OCI-M2 (cell line): ENCODE data around the gene ARRDC5.
A peak's percentile ranks its signal among the peaks of the same experiment; 100 is the strongest.
"Not testable (repeated sequence)": the region's sequence is repeated elsewhere in the genome, so short reads cannot be mapped to it uniquely, and the experiment has no call there.

Experiments
- DNase-seq: peaks from one replicate; lab custom pipeline; 2025; ENCODE audit not compliant: unreplicated experiment; lab: John Stamatoyannopoulos, UW

The ARRDC5 gene

DNA sequence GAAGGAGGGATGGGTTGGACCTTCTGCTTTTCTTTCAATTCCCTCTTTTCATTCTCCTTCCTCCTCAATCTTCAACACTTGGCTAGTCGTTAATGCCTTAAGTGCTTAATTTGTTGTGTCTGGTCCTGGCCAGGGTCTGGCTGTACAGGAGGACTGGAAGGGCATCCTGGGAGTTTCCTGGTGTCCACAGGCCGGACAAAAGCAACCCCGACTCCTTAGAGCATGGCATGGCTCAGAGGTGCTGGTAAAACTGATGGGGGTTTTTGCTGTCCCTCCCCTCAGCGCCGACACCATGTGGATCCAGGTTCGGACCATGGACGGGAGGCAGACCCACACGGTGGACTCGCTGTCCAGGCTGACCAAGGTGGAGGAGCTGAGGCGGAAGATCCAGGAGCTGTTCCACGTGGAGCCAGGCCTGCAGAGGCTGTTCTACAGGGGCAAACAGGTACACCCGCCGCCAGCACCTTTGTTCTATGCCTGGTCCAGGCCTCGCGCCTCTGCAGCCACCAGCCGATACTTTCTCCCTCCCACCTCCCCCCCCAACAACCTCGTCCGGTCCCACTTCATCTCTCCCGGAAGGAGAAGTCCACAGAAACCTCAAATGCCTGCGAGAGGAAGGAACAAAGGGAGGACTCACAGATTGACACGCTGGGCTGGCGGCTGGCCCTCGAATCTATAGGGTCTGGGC, 8.0 kb upstream of the ARRDC5 start:
- no peak for DNase-seq

DNA sequence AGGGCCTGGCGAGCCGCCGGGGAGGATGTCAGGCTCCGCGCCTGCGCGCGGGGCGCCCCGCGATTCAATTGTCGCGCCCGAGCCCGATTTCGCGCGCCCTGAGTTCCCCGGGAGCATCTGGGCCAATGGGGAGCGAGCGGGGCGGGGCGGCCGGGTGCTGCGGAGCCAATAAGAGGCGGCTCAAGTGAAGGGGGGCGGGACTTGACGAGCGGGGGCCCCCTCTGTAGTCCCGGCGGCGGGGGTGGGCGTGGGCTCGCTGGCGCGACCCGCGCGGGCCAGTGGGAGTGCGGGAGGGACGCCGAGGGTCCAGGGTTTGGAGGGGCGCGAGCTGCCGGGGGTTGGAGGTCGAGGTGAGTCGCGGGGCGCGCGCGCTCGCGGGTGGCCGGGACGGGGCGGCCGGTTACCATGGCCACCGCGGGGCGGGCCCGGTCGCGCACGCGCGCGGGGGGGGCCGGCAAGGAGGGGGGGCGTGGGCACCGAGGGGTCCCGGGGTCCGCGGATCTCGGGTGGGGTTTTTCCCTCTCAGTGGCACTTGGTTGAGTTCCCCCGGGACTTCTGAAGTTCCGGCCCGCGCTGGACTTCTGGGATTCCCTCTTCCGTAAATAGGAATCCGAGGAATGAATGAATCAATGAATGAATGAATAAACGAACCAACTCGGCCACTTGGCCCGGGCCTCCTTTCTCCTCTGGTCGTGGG, 7.3 kb upstream of the ARRDC5 start:
- DNase-seq, result peak; percentile 20

DNA sequence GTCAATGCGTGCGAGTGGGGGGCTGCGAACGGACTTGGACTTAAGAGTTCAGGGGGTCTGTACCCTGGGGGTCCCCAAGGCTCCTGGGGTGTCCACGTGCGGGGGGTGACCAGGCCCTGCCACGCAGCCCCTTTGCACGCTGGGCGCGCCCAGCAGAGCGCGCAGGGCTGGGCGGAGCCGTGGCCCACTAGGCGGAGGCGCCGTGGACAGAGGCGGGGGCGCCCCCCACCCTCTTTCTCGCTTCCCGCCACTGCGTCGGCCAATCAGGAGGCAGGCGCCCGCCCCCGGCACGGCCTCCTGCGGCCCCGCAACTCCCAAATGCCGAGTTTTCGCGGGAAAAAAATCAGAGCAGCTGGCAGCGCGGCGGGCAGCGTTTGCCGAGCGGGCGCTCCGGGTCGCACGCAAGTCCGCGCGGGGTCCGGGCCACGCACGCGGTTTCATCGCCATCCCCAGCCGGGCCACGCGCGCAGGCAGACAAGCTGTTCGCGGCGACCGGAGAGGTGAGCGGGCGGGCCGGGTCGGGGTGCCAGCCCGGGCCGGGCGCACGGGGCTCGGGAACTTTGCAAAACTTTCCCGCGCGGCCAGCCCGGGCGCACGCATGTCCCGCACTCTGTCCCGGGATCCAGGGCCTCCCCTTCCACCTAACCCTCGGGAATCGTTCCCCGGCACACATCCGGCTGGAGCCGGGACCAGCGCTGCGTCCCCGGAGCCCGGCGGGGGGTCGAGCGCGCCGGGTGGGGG, 6.6 kb upstream of the ARRDC5 start, which contains the start of gene UHRF1:
Gene UHRF1 (plus strand): TSS at position 346 of the 741 bp plus-strand sequence. CDS start 1,385 bp downstream, outside the sequence.
- DNase-seq, result no peak

DNA sequence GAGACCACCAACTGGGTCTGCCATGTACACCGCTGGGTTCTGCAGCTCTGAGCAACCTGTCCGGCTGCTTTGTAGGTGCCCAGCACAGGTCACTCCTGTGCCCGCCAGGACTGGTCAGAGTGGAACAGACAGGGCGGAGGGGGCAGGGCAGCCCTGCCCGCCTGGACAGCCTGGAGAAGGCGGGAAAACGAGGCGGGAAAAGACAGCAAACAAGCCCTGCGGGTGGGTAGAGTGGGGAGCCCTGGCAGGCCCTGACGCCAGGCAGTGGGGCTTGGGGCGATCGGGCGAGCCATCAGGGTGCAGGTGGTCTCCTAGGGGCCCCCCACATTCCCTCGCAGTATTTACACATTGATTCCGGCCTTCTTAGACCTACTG, 6.1 kb upstream of the ARRDC5 start:
- DNase-seq, result no peak

DNA sequence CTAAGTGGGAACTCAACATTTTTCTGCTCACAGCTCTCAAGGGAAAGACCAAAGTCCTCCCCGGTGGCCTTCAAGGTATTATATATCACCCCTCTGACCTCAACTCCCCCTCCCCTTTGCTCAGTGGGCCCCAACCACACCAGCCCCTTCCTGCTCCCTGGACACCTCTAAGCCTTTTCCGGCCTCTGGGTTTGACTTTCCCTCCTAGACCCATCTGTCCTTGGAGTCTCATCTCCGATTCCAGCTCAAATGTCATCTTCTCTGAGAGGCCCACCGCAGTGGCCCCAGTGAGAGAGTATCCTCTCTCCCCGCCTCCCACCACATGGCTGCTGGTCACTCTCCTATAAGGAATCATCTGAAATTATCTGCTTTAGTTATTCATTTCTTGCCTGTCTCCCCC, 5.7 kb upstream of the ARRDC5 start:
- DNase-seq, result no peak

DNA sequence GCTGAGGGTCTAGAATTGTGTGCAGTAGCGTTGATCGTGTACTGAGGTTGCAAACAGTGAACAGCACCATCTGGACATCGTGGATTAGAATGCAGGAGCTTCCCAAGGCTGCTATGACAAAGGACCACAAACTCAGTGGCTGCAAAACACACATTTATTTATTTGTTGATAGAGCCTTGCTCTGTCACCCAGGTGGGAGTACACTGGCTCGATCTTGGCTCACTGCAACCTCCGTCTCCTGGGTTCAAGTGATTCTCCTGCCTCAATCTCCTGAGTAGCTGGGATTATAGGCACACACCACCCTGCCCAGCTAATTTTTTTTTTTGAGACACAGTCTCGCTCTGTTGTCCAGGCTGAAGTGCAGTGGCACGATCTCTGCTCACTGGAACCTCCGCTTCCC, 4.3 kb upstream of the ARRDC5 start:
- no peak for DNase-seq

DNA sequence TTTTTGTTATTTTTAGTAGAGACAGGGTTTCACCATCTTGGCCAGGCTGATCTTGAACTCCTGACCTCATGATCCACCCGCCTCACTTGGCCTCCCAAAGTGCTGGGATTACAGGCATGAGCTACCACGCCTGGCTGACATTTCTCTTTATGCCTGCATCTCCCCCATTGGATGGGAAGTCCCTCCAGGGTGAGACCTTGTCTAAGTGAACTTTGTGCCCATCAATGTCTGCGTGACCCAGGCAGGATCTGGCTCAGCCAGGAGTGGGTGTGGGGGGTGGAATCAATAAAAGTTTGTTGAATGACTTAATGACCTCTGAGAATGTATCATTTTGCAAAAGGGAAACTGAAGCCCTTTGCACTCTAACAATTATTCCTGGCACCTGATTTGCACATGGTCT, 1.8 kb upstream of the ARRDC5 start:
- no peak for DNase-seq

DNA sequence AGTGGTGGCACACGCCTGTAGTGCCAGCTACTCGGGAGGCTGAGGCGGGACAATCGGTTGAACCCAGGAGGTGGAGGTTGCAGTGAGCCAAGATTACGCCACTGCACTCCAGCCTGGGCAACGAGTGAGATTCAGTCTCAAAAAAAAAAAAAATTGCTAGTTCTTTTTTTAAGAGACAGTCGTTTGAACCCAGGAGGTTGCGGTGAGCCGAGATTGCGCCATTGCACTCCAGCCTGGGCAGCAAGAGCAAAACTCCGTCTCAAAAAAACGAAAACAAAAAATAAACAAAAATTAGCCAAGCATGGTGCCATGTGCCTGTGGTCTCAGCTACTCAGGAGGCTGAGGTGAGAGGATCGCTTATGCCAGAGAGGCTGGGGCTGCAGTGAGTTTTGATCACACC, 1.8 kb downstream of the ARRDC5 start:
- not testable (repeated sequence) for DNase-seq

DNA sequence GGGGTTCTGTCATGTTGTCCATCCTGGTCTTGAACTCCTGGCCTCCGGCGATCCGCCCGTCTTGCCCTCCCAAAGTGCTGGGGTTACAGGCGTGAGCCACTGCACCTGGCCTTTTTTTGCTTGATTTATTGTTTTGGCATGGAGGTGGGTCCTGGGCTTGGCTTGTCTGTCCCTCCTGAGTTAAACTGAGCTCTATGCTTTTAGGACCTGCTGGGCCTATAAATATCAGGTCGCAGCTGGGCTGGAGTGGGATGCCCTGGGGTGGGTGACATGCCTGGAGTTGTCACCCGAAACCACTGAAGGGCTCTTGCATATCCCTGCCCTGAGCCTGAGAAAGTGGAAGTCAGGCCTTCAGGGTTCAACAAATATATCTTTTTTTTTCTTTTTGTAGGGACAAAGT, 5.5 kb downstream of the ARRDC5 start:
- no peak for DNase-seq

DNA sequence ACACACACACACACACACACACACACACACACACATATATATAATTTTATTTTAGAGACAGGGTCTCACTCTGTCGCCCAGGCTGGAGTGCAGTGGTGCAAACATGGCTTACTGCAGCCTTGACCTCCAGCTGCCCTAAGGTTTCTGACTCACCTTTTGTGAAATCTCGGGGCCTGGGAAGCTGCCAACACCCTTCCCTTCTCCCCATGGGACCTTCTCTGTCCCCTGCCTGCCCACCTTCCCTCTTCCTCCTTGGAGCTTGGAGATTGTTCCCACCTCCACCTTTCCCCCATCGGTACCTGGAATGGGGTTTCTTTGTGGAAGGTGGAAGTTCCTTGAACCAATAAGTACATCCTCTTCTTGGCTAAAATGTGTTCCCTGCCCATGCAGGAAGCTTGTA, 6.3 kb downstream of the ARRDC5 start:
- DNase-seq, result no peak

DNA sequence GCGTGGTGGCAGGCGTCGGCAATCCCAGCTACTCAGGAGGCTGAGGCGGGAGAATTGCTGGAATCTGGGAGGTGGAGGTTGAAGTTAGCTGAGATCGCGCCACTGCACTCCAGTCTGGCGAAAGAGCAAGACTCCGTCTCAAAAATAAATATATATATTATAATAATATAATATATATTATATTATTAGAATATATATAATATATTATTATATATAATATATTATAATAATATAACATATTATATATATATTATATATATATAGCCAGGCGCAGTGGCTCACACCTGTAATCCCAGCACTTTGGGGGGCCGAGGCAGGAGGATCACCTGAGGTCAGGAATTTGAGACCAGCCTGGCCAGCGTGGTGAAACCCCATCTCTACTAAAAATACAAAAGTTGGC, 9.7 kb downstream of the ARRDC5 start:
- not testable (repeated sequence) for DNase-seq

DNA sequence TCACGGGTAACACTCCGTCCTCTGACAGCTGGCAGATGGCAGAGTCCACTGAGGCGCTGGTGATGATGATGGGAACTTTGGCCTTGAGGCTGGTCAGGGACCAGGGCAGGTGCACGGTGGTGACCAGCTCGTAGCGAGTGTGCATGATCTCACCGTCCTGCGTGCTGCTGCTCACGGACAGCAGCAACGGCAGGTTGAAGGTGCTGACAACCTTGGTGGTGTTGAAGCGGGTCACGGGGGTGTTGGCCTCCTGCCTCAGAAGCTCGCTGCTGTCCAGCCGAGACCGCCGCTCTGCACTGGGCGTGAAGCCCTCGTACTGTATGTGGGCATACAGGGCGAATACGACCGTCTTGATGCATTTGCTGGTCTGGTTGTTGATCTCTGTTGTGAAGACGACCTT, 11.6 kb downstream of the ARRDC5 start:
- no peak for DNase-seq

DNA sequence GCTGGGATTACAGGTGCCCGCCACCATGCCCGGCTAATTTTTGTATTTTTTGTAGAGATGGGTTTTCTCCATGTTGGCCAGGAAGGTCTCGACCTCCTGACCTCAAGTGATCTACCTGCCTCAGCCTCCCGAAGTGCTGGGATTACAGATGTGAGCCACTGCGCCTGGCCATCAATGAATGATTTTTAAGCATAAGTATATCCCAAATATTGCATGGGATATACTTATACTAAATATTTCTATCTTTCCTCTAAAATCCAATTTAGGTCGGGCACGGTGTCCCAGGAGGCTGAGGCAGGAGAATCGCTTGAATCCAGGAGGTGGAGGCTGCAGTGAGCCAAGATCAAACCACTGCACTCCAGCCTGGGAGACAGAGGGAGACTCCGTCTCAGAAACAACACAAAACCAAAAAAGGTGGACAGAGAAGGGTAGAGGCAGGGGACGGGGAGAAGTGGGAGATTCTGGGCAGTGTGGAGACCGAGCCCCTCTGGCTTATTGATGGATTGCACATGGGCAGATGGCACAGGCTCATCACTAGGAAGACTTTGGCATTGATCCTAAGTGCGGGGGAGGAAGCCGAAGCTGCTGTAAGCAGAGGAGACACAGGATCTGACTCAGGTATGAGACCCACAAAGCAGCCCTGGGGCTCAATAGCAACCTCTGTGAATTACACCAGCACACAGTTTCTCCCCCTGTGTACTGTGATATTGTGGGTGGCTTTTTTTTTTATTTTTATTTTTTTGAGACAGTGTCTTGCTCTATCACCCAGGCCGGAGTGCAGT, 13.5 kb downstream of the ARRDC5 start:
- DNase-seq, result no peak

DNA sequence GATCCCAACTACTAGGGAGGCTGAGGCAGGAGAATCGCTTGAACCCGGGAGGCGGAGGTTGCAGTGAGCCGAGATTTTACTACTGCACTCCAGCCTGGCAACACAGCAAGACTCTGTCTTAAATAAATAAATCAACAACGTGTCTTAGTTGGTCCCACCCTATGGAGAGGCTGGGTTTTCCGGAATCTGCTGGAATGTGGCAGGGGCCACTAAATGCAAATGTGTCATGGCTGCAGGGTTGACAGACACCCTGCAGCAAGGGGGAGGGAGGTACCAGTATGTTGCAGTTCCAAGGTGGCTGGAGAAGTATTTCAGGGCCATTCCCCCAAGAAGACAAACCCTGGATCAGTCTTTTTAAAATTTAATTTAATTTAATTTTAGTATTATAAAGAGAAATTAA, 14.9 kb downstream of the ARRDC5 start:
- DNase-seq, result not testable (repeated sequence)

DNA sequence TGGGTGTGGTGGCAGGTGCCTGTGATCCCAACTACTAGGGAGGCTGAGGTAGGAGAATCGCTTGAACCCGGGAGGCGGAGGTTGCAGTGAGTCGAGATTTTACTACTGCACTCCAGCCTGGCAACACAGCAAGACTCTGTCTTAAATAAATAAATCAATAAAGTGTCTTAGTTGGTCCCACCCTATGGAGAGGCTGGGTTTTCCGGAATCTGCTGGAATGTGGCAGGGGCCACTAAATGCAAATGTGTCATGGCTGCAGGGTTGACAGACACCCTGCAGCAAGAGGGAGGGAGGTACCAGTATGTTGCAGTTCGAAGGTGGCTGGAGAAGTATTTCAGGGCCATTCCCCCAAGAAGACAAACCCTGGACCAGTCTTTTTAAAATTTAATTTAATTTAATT, 17.7 kb downstream of the ARRDC5 start:
- not testable (repeated sequence) for DNase-seq

DNA sequence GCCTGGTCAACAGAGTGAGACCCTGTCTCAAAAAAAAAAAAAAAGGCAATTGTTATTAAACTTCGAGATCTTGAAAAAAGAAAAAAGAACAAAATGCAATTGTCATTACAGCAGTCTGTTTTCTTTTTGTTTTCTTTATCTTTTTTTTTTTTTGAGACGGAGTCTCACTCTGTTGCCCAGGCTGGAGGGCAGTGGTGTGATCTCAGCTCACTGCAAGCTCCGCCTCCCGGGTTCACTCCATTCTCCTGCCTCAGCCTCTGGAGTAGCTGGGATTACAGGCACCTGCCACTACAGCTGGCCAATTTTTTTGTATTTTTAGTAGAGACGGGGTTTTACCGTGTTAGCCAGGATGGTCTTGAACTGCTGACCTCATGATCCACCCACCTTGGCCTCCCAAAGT, 19.8 kb downstream of the ARRDC5 start:
- DNase-seq, result not testable (repeated sequence)

DNA sequence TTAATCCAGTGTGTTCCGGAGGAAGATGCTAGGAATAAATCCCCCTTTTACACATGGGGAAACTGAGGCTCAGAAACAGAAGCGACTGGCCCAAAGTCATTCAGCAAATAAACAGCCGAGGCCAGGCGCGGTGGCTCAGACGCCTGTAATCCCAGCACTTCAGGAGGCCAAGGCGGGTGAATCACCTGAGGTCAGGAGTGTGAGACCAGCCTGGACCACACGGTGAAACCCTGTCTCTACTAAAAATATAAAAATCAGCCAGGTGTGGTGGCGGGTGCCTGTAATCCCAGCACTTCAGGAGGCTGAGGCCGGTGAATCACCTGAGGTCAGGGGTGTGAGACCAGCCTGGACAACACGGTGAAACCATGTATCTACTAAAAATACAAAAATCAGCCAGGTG, 23.7 kb downstream of the ARRDC5 start:
- DNase-seq, result no peak

DNA sequence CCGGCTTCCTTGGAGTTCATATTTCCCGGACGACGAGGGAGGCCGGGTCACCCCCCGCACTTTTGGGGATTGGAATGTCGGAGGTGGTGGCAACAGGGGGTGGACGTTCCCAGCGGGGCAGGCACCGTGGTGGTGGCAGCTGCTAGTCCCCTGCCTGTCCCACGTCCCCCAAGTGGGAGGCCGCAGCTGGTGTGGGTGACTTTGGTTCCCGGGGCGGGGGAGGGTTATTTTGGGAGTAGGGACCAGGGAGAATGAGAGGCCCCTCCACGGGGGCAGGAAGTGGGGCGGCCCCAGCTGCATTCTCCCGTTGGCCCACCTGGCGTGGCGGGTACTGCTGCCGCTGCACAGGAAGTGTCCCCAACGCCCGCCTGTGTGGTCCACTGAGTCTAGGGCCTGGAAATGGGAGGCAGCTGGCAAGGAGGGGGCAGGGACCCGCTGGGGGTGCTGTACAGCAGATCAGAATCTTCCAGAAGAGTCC, 24.2 kb downstream of the ARRDC5 start:
- no peak for DNase-seq

DNA sequence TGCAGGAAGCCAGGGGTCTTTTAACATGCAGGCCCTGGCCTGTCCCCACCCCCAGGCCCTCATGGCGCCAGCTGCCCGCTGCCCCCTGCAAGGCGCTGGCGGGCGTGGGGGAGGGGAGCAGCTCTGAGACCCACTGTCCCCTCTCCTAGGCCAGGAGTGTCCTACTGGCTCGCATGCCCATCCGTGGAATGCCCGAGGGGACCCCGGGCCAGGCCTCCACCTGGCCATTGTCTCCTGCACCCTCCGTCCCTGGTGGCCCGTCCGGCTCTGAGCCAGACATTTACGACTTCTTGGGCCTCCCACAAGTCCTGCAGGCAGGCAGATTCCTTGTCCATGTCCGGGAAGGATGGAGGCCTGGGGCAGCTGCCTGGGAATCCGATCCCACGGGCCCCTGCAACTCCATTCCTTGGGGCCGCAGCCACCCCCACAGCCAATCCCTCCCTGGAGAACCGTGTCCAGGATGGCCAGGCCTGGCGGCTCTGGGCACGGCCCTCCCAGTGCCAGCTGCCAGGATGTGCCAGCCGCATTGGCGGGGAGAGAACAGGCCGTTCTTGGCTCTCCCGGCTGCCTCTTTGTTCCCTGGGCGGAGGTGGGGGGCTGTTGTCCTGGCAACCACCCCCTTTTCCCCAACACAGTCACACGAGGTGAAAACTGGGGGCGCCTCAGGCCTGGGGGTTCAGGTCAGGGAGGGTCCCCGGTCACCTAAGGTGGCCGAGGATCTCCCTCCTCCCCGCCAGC, 24.8 kb downstream of the ARRDC5 start:
- no peak for DNase-seq

DNA sequence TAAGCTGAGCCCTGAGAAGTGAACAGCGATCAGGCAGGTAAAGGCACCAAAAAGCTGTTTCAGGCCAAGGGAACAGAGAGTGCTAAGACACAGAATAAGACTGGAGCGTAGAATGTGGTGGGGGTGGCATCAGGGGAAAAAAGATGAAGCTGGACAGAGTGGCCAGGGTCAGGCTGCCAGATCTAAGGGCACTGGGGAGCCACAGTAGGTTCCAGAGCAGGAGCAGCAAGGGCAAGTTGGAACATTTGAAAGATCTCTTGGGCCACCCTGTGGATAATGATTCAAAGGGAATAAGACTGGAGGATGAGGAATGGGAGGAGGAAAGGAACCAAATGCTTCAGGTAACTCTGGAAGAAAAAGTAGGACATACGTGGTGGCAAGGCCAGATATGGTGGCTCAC, 28.8 kb downstream of the ARRDC5 start:
- DNase-seq, result no peak
